NCI-H748 (cell line): ENCODE results near the gene C8B.

Experiments used
- DNase-seq: peaks from one replicate; lab custom pipeline; 2025; ENCODE audit not compliant: unreplicated experiment; lab: John Stamatoyannopoulos, UW

C8B gene

GRCh38 chr1:56901716-56902115 is 64.1 kb downstream of the C8B start:
- no peak for DNase-seq

- peak; percentile 38 for DNase-seq
These were observed 66.9 kb downstream of the C8B start for GRCh38 chr1:56898879-56899278.

GRCh38 chr1:56898005-56898373 is 67.8 kb downstream of the C8B start:
- no peak for DNase-seq

- no peak for DNase-seq
These were observed 68.4 kb downstream of the C8B start for GRCh38 chr1:56897150-56898004.

GRCh38 chr1:56894014-56894413 is 71.8 kb downstream of the C8B start:
- DNase-seq: no peak

GRCh38 chr1:56890229-56890628 is 75.6 kb downstream of the C8B start:
- DNase-seq: no peak

GRCh38 chr1:56881417-56881816 is 84.4 kb downstream of the C8B start:
- DNase-seq: no peak

- DNase-seq: no peak
These were observed 85.0 kb downstream of the C8B start for GRCh38 chr1:56880774-56881173.
